SK-N-SH treated with all-trans-retinoic acid at 6 μM for 48 hours (cell line): ENCODE measurements around the gene NRK.

ENCODE experiments used
- ATAC-seq: fragments of 200-7000 bp; cut with Tn5 transposase; 3 replicates; pipeline ENCODE4 v1.9.1; 2020; ENCODE audit warnings: mild to moderate bottlenecking, moderate library complexity
- ARNTL ChIP-seq: fragments of 450-650 bp; formaldehyde crosslinking; IDR thresholded peaks from 2 replicates; pipeline ENCODE4 v1.5.0; 2020; ENCODE audit warnings: low read depth, mild to moderate bottlenecking, moderate library complexity, borderline replicate concordance
- CSDC2 ChIP-seq: fragments of 250-450 bp; sonication (Bioruptor Pico); IDR thresholded peaks from 2 replicates; pipeline ENCODE4 v1.5.0; 2020; ENCODE audit warnings: mild to moderate bottlenecking, moderate library complexity
- ESRRG ChIP-seq: fragments of 250-450 bp; sonication (Bioruptor Pico); IDR thresholded peaks from 2 replicates; pipeline ENCODE4 v1.6.1; 2021; ENCODE audit warnings: mild to moderate bottlenecking
- GLIS3 ChIP-seq: fragments of 250-450 bp; sonication (Bioruptor Pico); IDR thresholded peaks from 2 replicates; pipeline ENCODE4 v1.5.0; 2020; ENCODE audit warnings: mild to moderate bottlenecking, moderate library complexity
- ISL1 ChIP-seq: fragments of 250-450 bp; sonication (Bioruptor Pico); IDR thresholded peaks from 2 replicates; pipeline ENCODE4 v2.1.2; 2022; ENCODE audit warnings: mild to moderate bottlenecking, moderate library complexity
- OSR1 ChIP-seq: fragments of 250-450 bp; sonication (Bioruptor Pico); IDR thresholded peaks from 2 replicates; pipeline ENCODE4 v1.8.0; 2022; ENCODE audit warnings: moderate library complexity, mild to moderate bottlenecking, inconsistent platforms
- PPARA ChIP-seq: fragments of 250-450 bp; sonication (Bioruptor Pico); IDR thresholded peaks from 2 replicates; pipeline ENCODE4 v1.5.0; 2020; ENCODE audit warnings: mild to moderate bottlenecking, borderline replicate concordance
- RARB ChIP-seq: fragments of 250-450 bp; sonication (Bioruptor Pico); IDR thresholded peaks from 2 replicates; pipeline ENCODE4 v1.8.0; 2021; ENCODE audit warnings: mild to moderate bottlenecking, moderate library complexity
- SNAI2 ChIP-seq: fragments of 250-450 bp; sonication (Bioruptor Pico); IDR thresholded peaks from 2 replicates; pipeline ENCODE4 v1.5.0; 2020; ENCODE audit warnings: mild to moderate bottlenecking, moderate library complexity
- TCF4 ChIP-seq: fragments of 250-450 bp; sonication (Bioruptor Pico); IDR thresholded peaks from 2 replicates; pipeline ENCODE4 v1.8.0; 2021; ENCODE audit warnings: mild to moderate bottlenecking, moderate library complexity, borderline replicate concordance
- ZC3H10 ChIP-seq: fragments of 250-450 bp; sonication (Bioruptor Pico); IDR thresholded peaks from 2 replicates; pipeline ENCODE4 v1.5.1; 2021; ENCODE audit warnings: mild to moderate bottlenecking, moderate library complexity
- ZFP3 ChIP-seq: fragments of 250-450 bp; sonication (Bioruptor Pico); IDR thresholded peaks from 2 replicates; pipeline ENCODE4 v1.5.0; 2020; ENCODE audit warnings: mild to moderate bottlenecking, moderate library complexity
- ZFP30 ChIP-seq: fragments of 450-650 bp; formaldehyde crosslinking; IDR thresholded peaks from 2 replicates; pipeline ENCODE4 v1.5.0; 2022; ENCODE audit warnings: mild to moderate bottlenecking, moderate library complexity
- ZNF565 ChIP-seq: fragments of 450-650 bp; formaldehyde crosslinking; conservative IDR thresholded peaks from 2 replicates; pipeline ENCODE4 v1.5.0; 2020; ENCODE audit warnings: low read depth, mild to moderate bottlenecking, moderate library complexity
- ZNF70 ChIP-seq: fragments of 450-650 bp; formaldehyde crosslinking; IDR thresholded peaks from 2 replicates; pipeline ENCODE4 v1.5.0; 2020; ENCODE audit warnings: mild to moderate bottlenecking, moderate library complexity
- ZNF8 ChIP-seq: fragments of 450-650 bp; formaldehyde crosslinking; IDR thresholded peaks from 2 replicates; pipeline ENCODE4 v1.5.0; 2020; ENCODE audit warnings: mild to moderate bottlenecking, moderate library complexity
- TF ChIP-seq, protein P1 (sequence below): fragments of 250-450 bp; sonication (Bioruptor Pico); IDR thresholded peaks from 2 replicates; pipeline ENCODE4 v1.8.0; 2021; ENCODE audit warnings: low read depth, mild to moderate bottlenecking, moderate library complexity, borderline replicate concordance
- TF ChIP-seq, protein P2 (sequence below): fragments of 250-450 bp; sonication (Bioruptor Pico); IDR thresholded peaks from 2 replicates; pipeline ENCODE4 v1.8.0; 2020; ENCODE audit warnings: mild to moderate bottlenecking, moderate library complexity, borderline replicate concordance
- TF ChIP-seq, protein P3 (sequence below): fragments of 250-450 bp; sonication (Bioruptor Pico); IDR thresholded peaks from 2 replicates; pipeline ENCODE4 v1.5.0; 2020; ENCODE audit warnings: mild to moderate bottlenecking, moderate library complexity
- TF ChIP-seq, protein P4 (sequence below): fragments of 250-450 bp; sonication (Bioruptor Pico); IDR thresholded peaks from 2 replicates; pipeline ENCODE4 v1.5.1; 2020; ENCODE audit warnings: low read depth, mild to moderate bottlenecking, moderate library complexity
- TF ChIP-seq, protein P5 (sequence below): fragments of 250-450 bp; sonication (Bioruptor Pico); IDR thresholded peaks from 2 replicates; pipeline ENCODE4 v1.5.1; 2021; ENCODE audit warnings: mild to moderate bottlenecking, moderate library complexity

The NRK gene

DNA sequence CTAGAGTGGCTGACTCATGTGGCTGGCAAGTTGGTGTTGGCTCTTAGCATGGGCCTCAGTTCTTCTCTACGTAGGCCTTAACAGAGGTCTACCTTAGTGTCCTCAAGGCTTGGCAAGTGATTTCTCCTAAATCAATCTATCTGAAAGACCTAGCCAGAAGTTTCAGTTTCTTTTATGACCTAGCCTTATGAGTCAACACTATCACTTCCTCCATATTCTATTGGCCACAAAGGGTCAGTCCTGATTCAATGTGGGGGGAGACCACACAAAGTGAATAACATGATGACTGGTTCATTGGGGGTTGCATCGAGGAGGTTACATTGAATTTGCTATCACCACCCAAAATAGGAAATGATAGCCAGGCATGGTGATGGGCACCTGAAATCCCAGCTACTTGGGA lies 5.8 kb upstream of the NRK start (continued):
- TF ChIP-seq, protein P1, sequence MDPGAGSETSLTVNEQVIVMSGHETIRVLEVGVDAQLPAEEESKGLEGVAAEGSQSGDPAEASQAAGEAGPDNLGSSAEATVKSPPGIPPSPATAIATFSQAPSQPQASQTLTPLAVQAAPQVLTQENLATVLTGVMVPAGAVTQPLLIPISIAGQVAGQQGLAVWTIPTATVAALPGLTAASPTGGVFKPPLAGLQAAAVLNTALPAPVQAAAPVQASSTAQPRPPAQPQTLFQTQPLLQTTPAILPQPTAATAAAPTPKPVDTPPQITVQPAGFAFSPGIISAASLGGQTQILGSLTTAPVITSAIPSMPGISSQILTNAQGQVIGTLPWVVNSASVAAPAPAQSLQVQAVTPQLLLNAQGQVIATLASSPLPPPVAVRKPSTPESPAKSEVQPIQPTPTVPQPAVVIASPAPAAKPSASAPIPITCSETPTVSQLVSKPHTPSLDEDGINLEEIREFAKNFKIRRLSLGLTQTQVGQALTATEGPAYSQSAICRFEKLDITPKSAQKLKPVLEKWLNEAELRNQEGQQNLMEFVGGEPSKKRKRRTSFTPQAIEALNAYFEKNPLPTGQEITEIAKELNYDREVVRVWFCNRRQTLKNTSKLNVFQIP (CRISPR knock-in tag) = no peak
- no peak for TF ChIP-seq CSDC2

DNA sequence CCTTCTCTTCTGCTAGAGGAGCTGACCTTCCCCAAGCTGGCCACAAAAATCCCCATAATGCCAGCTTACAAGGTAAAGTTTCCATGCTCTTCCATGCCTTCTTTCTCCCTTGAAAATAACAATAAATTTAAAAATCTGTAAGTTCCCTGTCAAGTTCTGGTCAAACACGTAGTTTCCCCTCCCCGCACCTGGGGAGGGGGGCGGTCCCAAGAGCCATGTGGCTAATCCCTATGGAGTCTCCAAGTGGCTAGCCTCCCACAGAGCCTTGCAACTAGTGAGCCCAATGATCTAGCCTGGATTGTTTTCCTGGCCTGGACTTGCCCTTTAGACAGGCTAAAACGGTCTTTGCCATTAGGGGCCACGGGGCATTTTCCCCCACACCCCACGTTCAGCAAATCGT lies 2.1 kb upstream of the NRK start:
- ATAC-seq = no peak

DNA sequence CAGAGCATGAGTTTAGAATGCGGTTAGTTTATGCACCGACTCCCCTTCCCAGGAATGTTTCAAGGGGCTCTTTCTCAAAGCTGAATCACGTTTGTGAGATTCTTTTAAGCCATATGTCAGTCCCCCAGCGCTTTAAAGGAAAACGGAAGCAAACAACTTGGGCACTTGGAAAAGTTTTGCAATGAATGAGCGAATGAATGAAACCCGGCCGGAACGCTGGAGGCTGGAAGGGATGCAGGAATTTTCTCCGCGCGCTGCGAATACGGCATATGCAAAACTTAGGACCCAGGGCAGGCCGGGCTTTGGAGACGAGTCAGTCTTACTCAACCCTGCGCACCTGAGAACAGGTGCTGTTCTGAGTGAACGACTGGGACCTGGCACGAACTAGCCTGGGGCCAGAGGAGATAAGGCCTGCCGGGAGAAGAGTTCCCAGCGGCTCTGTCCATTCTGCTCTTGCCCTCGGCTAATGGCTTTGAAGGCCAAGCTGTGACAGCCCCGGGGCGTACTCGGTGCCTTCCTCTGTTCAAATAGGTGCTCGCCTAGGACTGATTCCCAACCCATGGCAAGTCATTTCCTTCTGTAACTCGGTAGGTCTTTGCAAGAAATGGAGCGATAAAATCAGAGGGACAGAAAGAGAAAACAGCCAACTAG lies 743 bp upstream of the NRK start:
- no peak for ATAC-seq
- no peak for TF ChIP-seq SNAI2 (CRISPR knock-in tag)
- no peak for TF ChIP-seq ESRRG (CRISPR knock-in tag)
- no peak for TF ChIP-seq ZFP30 (CRISPR knock-in tag)
- TF ChIP-seq RARB = no peak
- no peak for TF ChIP-seq TCF4 (CRISPR knock-in tag)
- TF ChIP-seq, protein P2, sequence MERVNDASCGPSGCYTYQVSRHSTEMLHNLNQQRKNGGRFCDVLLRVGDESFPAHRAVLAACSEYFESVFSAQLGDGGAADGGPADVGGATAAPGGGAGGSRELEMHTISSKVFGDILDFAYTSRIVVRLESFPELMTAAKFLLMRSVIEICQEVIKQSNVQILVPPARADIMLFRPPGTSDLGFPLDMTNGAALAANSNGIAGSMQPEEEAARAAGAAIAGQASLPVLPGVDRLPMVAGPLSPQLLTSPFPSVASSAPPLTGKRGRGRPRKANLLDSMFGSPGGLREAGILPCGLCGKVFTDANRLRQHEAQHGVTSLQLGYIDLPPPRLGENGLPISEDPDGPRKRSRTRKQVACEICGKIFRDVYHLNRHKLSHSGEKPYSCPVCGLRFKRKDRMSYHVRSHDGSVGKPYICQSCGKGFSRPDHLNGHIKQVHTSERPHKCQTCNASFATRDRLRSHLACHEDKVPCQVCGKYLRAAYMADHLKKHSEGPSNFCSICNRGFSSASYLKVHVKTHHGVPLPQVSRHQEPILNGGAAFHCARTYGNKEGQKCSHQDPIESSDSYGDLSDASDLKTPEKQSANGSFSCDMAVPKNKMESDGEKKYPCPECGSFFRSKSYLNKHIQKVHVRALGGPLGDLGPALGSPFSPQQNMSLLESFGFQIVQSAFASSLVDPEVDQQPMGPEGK (CRISPR knock-in tag) = no peak
- TF ChIP-seq, protein P1 (CRISPR knock-in tag) = no peak
- TF ChIP-seq ISL1 (CRISPR knock-in tag) = no peak
- no peak for TF ChIP-seq ZNF8 (CRISPR knock-in tag)
- TF ChIP-seq ZNF70 (CRISPR knock-in tag) = no peak
- TF ChIP-seq, protein P3, sequence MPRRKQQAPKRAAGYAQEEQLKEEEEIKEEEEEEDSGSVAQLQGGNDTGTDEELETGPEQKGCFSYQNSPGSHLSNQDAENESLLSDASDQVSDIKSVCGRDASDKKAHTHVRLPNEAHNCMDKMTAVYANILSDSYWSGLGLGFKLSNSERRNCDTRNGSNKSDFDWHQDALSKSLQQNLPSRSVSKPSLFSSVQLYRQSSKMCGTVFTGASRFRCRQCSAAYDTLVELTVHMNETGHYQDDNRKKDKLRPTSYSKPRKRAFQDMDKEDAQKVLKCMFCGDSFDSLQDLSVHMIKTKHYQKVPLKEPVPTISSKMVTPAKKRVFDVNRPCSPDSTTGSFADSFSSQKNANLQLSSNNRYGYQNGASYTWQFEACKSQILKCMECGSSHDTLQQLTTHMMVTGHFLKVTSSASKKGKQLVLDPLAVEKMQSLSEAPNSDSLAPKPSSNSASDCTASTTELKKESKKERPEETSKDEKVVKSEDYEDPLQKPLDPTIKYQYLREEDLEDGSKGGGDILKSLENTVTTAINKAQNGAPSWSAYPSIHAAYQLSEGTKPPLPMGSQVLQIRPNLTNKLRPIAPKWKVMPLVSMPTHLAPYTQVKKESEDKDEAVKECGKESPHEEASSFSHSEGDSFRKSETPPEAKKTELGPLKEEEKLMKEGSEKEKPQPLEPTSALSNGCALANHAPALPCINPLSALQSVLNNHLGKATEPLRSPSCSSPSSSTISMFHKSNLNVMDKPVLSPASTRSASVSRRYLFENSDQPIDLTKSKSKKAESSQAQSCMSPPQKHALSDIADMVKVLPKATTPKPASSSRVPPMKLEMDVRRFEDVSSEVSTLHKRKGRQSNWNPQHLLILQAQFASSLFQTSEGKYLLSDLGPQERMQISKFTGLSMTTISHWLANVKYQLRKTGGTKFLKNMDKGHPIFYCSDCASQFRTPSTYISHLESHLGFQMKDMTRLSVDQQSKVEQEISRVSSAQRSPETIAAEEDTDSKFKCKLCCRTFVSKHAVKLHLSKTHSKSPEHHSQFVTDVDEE (CRISPR knock-in tag) = no peak

More for the DNA sequence above, 2.1 kb upstream of the NRK start:
- no peak for TF ChIP-seq SNAI2 (CRISPR knock-in tag)
- TF ChIP-seq ARNTL (CRISPR knock-in tag) = no peak
- no peak for TF ChIP-seq ESRRG (CRISPR knock-in tag)
- TF ChIP-seq, protein P4, sequence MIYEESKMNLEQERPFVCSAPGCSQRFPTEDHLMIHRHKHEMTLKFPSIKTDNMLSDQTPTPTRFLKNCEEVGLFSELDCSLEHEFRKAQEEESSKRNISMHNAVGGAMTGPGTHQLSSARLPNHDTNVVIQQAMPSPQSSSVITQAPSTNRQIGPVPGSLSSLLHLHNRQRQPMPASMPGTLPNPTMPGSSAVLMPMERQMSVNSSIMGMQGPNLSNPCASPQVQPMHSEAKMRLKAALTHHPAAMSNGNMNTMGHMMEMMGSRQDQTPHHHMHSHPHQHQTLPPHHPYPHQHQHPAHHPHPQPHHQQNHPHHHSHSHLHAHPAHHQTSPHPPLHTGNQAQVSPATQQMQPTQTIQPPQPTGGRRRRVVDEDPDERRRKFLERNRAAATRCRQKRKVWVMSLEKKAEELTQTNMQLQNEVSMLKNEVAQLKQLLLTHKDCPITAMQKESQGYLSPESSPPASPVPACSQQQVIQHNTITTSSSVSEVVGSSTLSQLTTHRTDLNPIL (CRISPR knock-in tag) = no peak
- no peak for TF ChIP-seq ZNF8 (CRISPR knock-in tag)
- no peak for TF ChIP-seq ZNF565
- no peak for TF ChIP-seq ZFP30 (CRISPR knock-in tag)
- TF ChIP-seq, protein P1 (CRISPR knock-in tag) = no peak
- TF ChIP-seq GLIS3 (CRISPR knock-in tag) = no peak
- no peak for TF ChIP-seq ZC3H10 (CRISPR knock-in tag)
- no peak for TF ChIP-seq ZFP3 (CRISPR knock-in tag)
- no peak for TF ChIP-seq OSR1 (CRISPR knock-in tag)
- TF ChIP-seq PPARA (CRISPR knock-in tag) = no peak
- no peak for TF ChIP-seq ZNF70 (CRISPR knock-in tag)
- TF ChIP-seq, protein P5, sequence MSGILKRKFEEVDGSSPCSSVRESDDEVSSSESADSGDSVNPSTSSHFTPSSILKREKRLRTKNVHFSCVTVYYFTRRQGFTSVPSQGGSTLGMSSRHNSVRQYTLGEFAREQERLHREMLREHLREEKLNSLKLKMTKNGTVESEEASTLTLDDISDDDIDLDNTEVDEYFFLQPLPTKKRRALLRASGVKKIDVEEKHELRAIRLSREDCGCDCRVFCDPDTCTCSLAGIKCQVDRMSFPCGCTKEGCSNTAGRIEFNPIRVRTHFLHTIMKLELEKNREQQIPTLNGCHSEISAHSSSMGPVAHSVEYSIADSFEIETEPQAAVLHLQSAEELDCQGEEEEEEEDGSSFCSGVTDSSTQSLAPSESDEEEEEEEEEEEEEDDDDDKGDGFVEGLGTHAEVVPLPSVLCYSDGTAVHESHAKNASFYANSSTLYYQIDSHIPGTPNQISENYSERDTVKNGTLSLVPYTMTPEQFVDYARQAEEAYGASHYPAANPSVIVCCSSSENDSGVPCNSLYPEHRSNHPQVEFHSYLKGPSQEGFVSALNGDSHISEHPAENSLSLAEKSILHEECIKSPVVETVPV (CRISPR knock-in tag) = no peak
- TF ChIP-seq, protein P3 (CRISPR knock-in tag) = no peak
